Measurements from ENCODE around the gene UQCRQ.

UQCRQ gene

GRCh38 chr5:132825033-132825833, 41.2 kb upstream of the UQCRQ start:
- Histone ChIP-seq H3K27ac (ENCODE audit: low read depth, low read length) (no peak overlapping the region), H3K36me3 (ENCODE audit: control insufficient read depth in 1 of 2, insufficient read depth in 2 of 2, low read length in 2 of 2) (peaks cover 4 to 8% of the 10 kb centered on the region in 2 donors), H3K4me1 (ENCODE audit: control insufficient read depth in 1 of 2, insufficient read depth in 2 of 2, low read length in 2 of 2) (peaks cover 14 to 16% of the 10 kb centered on the region in 2 donors), H3K27me3 (ENCODE audit: control insufficient read depth in 1 of 2, insufficient read depth in 2 of 2, low read length in 2 of 2) (peaks cover 0 to 6% of the 10 kb centered on the region in 2 donors), H3K9ac (ENCODE audit: low read depth in 1 of 2, low read length in 2 of 2) (no peak overlapping the region), H3K9me3 (ENCODE audit: control insufficient read depth in 1 of 2, low read length in 2 of 2) (no peaks in the 10 kb centered on the region), H3K4me3 (ENCODE audit: low read depth in 1 of 2, low read length in 2 of 2) (no peak overlapping the region)

- peaks cover 4 to 8% of the 10 kb centered on the region in 2 donors for H3K36me3 ChIP-seq (ENCODE audit: control insufficient read depth in 1 of 2, insufficient read depth in 2 of 2, low read length in 2 of 2)
- H3K4me3 ChIP-seq (ENCODE audit: low read depth in 1 of 2, low read length in 2 of 2): no peak overlapping the region
- H3K9me3 ChIP-seq (ENCODE audit: control insufficient read depth in 1 of 2, low read length in 2 of 2): no peaks in the 10 kb centered on the region
- H3K27me3 ChIP-seq (ENCODE audit: control insufficient read depth in 1 of 2, insufficient read depth in 2 of 2, low read length in 2 of 2): peaks cover 0 to 6% of the 10 kb centered on the region in 2 donors
- no peak overlapping the region for H3K27ac ChIP-seq (ENCODE audit: low read depth, low read length)
- no peak overlapping the region for H3K9ac ChIP-seq (ENCODE audit: low read depth in 1 of 2, low read length in 2 of 2)
- peaks cover 14 to 16% of the 10 kb centered on the region in 2 donors for H3K4me1 ChIP-seq (ENCODE audit: control insufficient read depth in 1 of 2, insufficient read depth in 2 of 2, low read length in 2 of 2)
Observed at GRCh38 chr5:132825834-132826391, 40.5 kb upstream of the UQCRQ start.

GRCh38 chr5:132826424-132827082, 39.9 kb upstream of the UQCRQ start:
- Histone ChIP-seq H3K27ac (ENCODE audit: low read depth, low read length) (no peak overlapping the region), H3K36me3 (ENCODE audit: control insufficient read depth in 1 of 2, insufficient read depth in 2 of 2, low read length in 2 of 2) (peaks cover 4 to 8% of the 10 kb centered on the region in 2 donors), H3K27me3 (ENCODE audit: control insufficient read depth in 1 of 2, insufficient read depth in 2 of 2, low read length in 2 of 2) (peaks cover 0 to 6% of the 10 kb centered on the region in 2 donors), H3K9ac (ENCODE audit: low read depth in 1 of 2, low read length in 2 of 2) (no peak overlapping the region), H3K4me3 (ENCODE audit: low read depth in 1 of 2, low read length in 2 of 2) (no peak overlapping the region), H3K4me1 (ENCODE audit: control insufficient read depth in 1 of 2, insufficient read depth in 2 of 2, low read length in 2 of 2) (peaks cover 20 to 22% of the 10 kb centered on the region in 2 donors), H3K9me3 (ENCODE audit: control insufficient read depth in 1 of 2, low read length in 2 of 2) (no peaks in the 10 kb centered on the region)

- peaks cover 21 to 24% of the 10 kb centered on the region in 2 donors for H3K4me1 ChIP-seq (ENCODE audit: control insufficient read depth in 1 of 2, insufficient read depth in 2 of 2, low read length in 2 of 2)
- no peaks in the 10 kb centered on the region for H3K9me3 ChIP-seq (ENCODE audit: control insufficient read depth in 1 of 2, low read length in 2 of 2)
- H3K4me3 ChIP-seq (ENCODE audit: low read depth in 1 of 2, low read length in 2 of 2): no peak overlapping the region
- peaks cover 4 to 8% of the 10 kb centered on the region in 2 donors for H3K36me3 ChIP-seq (ENCODE audit: control insufficient read depth in 1 of 2, insufficient read depth in 2 of 2, low read length in 2 of 2)
- no peak overlapping the region for H3K9ac ChIP-seq (ENCODE audit: low read depth in 1 of 2, low read length in 2 of 2)
- no peak overlapping the region for H3K27ac ChIP-seq (ENCODE audit: low read depth, low read length)
- peaks cover 0 to 6% of the 10 kb centered on the region in 2 donors for H3K27me3 ChIP-seq (ENCODE audit: control insufficient read depth in 1 of 2, insufficient read depth in 2 of 2, low read length in 2 of 2)
Observed at GRCh38 chr5:132827943-132828673, 38.3 kb upstream of the UQCRQ start.

GRCh38 chr5:132828846-132829494, 37.5 kb upstream of the UQCRQ start:
- peaks cover 0 to 6% of the 10 kb centered on the region in 2 donors for H3K27me3 ChIP-seq (ENCODE audit: control insufficient read depth in 1 of 2, insufficient read depth in 2 of 2, low read length in 2 of 2)
- H3K9me3 ChIP-seq (ENCODE audit: control insufficient read depth in 1 of 2, low read length in 2 of 2): no peaks in the 10 kb centered on the region
- peaks cover 4% of the 10 kb centered on the region in 2 donors for H3K36me3 ChIP-seq (ENCODE audit: control insufficient read depth in 1 of 2, insufficient read depth in 2 of 2, low read length in 2 of 2)
- peaks cover 21 to 24% of the 10 kb centered on the region in 2 donors for H3K4me1 ChIP-seq (ENCODE audit: control insufficient read depth in 1 of 2, insufficient read depth in 2 of 2, low read length in 2 of 2)
- peak overlapping the region; percentile 76 to 93 for H3K9ac ChIP-seq (ENCODE audit: low read depth in 1 of 2, low read length in 2 of 2)
- H3K4me3 ChIP-seq (ENCODE audit: low read depth in 1 of 2, low read length in 2 of 2): peak overlapping the region; percentile 76 to 79
- no peak overlapping the region for H3K27ac ChIP-seq (ENCODE audit: low read depth, low read length)

GRCh38 chr5:132829742-132830435, 36.6 kb upstream of the UQCRQ start:
- H3K9me3 ChIP-seq (ENCODE audit: control insufficient read depth in 1 of 2, low read length in 2 of 2): no peaks in the 10 kb centered on the region
- H3K36me3 ChIP-seq (ENCODE audit: control insufficient read depth in 1 of 2, insufficient read depth in 2 of 2, low read length in 2 of 2): peaks cover 0 to 3% of the 10 kb centered on the region in 2 donors
- peak overlapping the region; percentile 80 for H3K27ac ChIP-seq (ENCODE audit: low read depth, low read length)
- peak overlapping the region; percentile 76 to 79 for H3K4me3 ChIP-seq (ENCODE audit: low read depth in 1 of 2, low read length in 2 of 2)
- H3K4me1 ChIP-seq (ENCODE audit: control insufficient read depth in 1 of 2, insufficient read depth in 2 of 2, low read length in 2 of 2): peaks cover 21 to 24% of the 10 kb centered on the region in 2 donors
- peaks cover 0 to 6% of the 10 kb centered on the region in 2 donors for H3K27me3 ChIP-seq (ENCODE audit: control insufficient read depth in 1 of 2, insufficient read depth in 2 of 2, low read length in 2 of 2)
- H3K9ac ChIP-seq (ENCODE audit: low read depth in 1 of 2, low read length in 2 of 2): peak overlapping the region; percentile 76 to 93

GRCh38 chr5:132830436-132831094, 35.9 kb upstream of the UQCRQ start, which contains the start of gene SHROOM1:
SHROOM1 (minus strand) TSS chr5:132830647; CDS start chr5:132826140, 4,507 bp downstream.
- peak within 1 kb of the TSS; percentile 80 for H3K27ac ChIP-seq (ENCODE audit: low read depth, low read length)
- peak within 1 kb of the TSS; percentile 76 to 93 for H3K9ac ChIP-seq (ENCODE audit: low read depth in 1 of 2, low read length in 2 of 2)
- H3K27me3 ChIP-seq (ENCODE audit: control insufficient read depth in 1 of 2, insufficient read depth in 2 of 2, low read length in 2 of 2): peaks cover 0 to 6% of the 10 kb centered on the region in 2 donors
- H3K4me1 ChIP-seq (ENCODE audit: control insufficient read depth in 1 of 2, insufficient read depth in 2 of 2, low read length in 2 of 2): peaks cover 21 to 24% of the 10 kb centered on the region in 2 donors
- H3K36me3 ChIP-seq (ENCODE audit: control insufficient read depth in 1 of 2, insufficient read depth in 2 of 2, low read length in 2 of 2): no peaks in the 10 kb centered on the region
- peak within 1 kb of the TSS; percentile 76 to 79 for H3K4me3 ChIP-seq (ENCODE audit: low read depth in 1 of 2, low read length in 2 of 2)
- no peaks in the 10 kb centered on the region for H3K9me3 ChIP-seq (ENCODE audit: control insufficient read depth in 1 of 2, low read length in 2 of 2)

GRCh38 chr5:132831095-132831860, 35.2 kb upstream of the UQCRQ start:
- no peak overlapping the region for H3K27ac ChIP-seq (ENCODE audit: low read depth, low read length)
- H3K4me3 ChIP-seq (ENCODE audit: low read depth in 1 of 2, low read length in 2 of 2): peak overlapping the region; percentile 76 to 79
- H3K27me3 ChIP-seq (ENCODE audit: control insufficient read depth in 1 of 2, insufficient read depth in 2 of 2, low read length in 2 of 2): peaks cover 0 to 6% of the 10 kb centered on the region in 2 donors

More at GRCh38 chr5:132831095-132831860, 35.2 kb upstream of the UQCRQ start:
- H3K9me3 ChIP-seq (ENCODE audit: control insufficient read depth in 1 of 2, low read length in 2 of 2): no peaks in the 10 kb centered on the region
- peak overlapping the region; percentile 76 to 93 for H3K9ac ChIP-seq (ENCODE audit: low read depth in 1 of 2, low read length in 2 of 2)
- H3K4me1 ChIP-seq (ENCODE audit: control insufficient read depth in 1 of 2, insufficient read depth in 2 of 2, low read length in 2 of 2): peaks cover 21 to 24% of the 10 kb centered on the region in 2 donors
- H3K36me3 ChIP-seq (ENCODE audit: control insufficient read depth in 1 of 2, insufficient read depth in 2 of 2, low read length in 2 of 2): no peaks in the 10 kb centered on the region

Data from duodenal mucosa (tissue), 2 donors.